MCF 10A (cell line): ENCODE results near the gene STAM. TPM values are rescaled to one million over a fixed set of nuclear protein-coding genes. Genes with fewer than 3 reads are reported as not detected.

ENCODE experiments used
- BruUV-seq: library from RNA; stranded (reverse); fragments of 400-500 nt; replicated peaks from 2 replicates; lab custom pipeline; 2021; lab: Mats Ljungman, UMichigan
- CTCF ChIA-PET: fragments of 300-600 bp; sonication (Branson Sonifier 250); formaldehyde crosslinking; extraction: SDS; loops from one replicate; lab custom pipeline; 2021; ENCODE audit warnings: antibody characterized with exemption, inconsistent platforms; lab: Yijun Ruan, JAX
- POLR2A ChIA-PET: fragments of 300-600, 350-650 bp; sonication (Branson Sonifier 250); formaldehyde crosslinking; extraction: SDS; loops from one replicate; lab custom pipeline; 2020; ENCODE audit warnings: antibody characterized with exemption, inconsistent platforms; lab: Yijun Ruan, JAX
- DNase-seq: peaks from one replicate; pipeline ENCODE4 v3.0.0-alpha.2; 2018; ENCODE audit not compliant: unreplicated experiment
- H3K27ac Mint-ChIP-seq: one replicate; pipeline ENCODE4 v1.8.0; 2022; ENCODE audit warnings: mild to moderate bottlenecking, low read depth, mixed read lengths; ENCODE audit not compliant: unreplicated experiment
- H3K27me3 Mint-ChIP-seq: one replicate; pipeline ENCODE4 v1.8.0; 2022; ENCODE audit warnings: mixed read lengths; ENCODE audit not compliant: insufficient read depth, unreplicated experiment
- H3K36me3 Mint-ChIP-seq: one replicate; pipeline ENCODE4 v1.8.0; 2022; ENCODE audit warnings: mild to moderate bottlenecking, moderate library complexity, mixed read lengths; ENCODE audit not compliant: insufficient read depth, unreplicated experiment
- H3K4me1 Mint-ChIP-seq: one replicate; pipeline ENCODE4 v1.8.0; 2022; ENCODE audit warnings: mixed read lengths; ENCODE audit not compliant: insufficient read depth, unreplicated experiment
- H3K4me3 Mint-ChIP-seq: one replicate; pipeline ENCODE4 v1.8.0; 2022; ENCODE audit warnings: mild to moderate bottlenecking, moderate library complexity, mixed read lengths; ENCODE audit not compliant: unreplicated experiment
- H3K9me3 Mint-ChIP-seq: one replicate; pipeline ENCODE4 v1.8.0; 2022; ENCODE audit warnings: mixed read lengths; ENCODE audit not compliant: unreplicated experiment
- intact Hi-C: fragments of 100-400 bp; cut with micrococcal nuclease; formaldehyde crosslinking; loops from 2 replicates; pipeline ENCODE4 v1.14.1; 2022
- total RNA-seq: library from RNA; stranded (reverse); gene quantifications from 2 replicates; pipeline ENCODE4 v1.2.3, GENCODE V29; 2022
- TF ChIP-seq, protein P1 (sequence below): fragments of 200-600 bp; IDR thresholded peaks from one replicate; pipeline ENCODE4 v1.8.0; 2022; ENCODE audit warnings: antibody characterized with exemption, mild to moderate bottlenecking; ENCODE audit not compliant: unreplicated experiment

Gene STAM
- total RNA-seq, 1 experiment from 2014 or later = 35.4 TPM

DNA sequence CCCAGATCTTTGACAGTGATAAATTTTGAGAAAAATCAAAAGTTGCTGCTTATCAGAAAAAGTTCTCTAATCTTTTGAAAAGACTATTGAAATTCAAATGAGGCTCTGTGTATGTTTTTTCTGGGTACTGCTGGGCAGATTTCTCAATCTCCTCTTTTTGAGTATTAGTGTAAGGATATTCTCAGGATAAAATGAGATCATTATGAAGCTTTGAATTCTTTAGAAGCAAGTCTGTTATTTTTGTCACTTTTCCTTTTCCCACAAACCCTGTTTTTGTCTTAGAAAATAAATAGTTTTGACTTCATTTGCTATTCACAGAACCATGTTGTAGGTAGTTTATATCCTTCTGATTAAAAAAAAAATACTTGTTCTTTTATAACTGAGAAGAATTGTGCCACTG, 7.9 kb downstream of the STAM start:
- Mint-ChIP-seq H3K4me3 (no peak overlapping the region), H3K4me1 (peaks cover 26% of the 10 kb centered on the region), H3K9me3 (peaks cover 5% of the 10 kb centered on the region), H3K27ac (peak overlapping the region; percentile 7), H3K27me3 (no peaks in the 10 kb centered on the region), H3K36me3 (peaks cover 18% of the 10 kb centered on the region)
- TF ChIP-seq, protein P1, sequence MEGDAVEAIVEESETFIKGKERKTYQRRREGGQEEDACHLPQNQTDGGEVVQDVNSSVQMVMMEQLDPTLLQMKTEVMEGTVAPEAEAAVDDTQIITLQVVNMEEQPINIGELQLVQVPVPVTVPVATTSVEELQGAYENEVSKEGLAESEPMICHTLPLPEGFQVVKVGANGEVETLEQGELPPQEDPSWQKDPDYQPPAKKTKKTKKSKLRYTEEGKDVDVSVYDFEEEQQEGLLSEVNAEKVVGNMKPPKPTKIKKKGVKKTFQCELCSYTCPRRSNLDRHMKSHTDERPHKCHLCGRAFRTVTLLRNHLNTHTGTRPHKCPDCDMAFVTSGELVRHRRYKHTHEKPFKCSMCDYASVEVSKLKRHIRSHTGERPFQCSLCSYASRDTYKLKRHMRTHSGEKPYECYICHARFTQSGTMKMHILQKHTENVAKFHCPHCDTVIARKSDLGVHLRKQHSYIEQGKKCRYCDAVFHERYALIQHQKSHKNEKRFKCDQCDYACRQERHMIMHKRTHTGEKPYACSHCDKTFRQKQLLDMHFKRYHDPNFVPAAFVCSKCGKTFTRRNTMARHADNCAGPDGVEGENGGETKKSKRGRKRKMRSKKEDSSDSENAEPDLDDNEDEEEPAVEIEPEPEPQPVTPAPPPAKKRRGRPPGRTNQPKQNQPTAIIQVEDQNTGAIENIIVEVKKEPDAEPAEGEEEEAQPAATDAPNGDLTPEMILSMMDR = no peak
- CTCF ChIA-PET = interaction anchor here (0.6 to 0.7 kb wide), 2 partner anchors 11 to 1044 kb away, joined by 3 to 4 read pairs; no protein-coding TSS in a partner anchor
- POLR2A ChIA-PET = interaction anchor here (1.4 to 2.7 kb wide), 3 partner anchors 8 to 21 kb away, joined by 4 to 15 read pairs (median 12); partner anchors contain the start of gene STAM
- no TSS peak for BruUV-seq
- intact Hi-C loops = no loop called here
- no peak for DNase-seq

DNA sequence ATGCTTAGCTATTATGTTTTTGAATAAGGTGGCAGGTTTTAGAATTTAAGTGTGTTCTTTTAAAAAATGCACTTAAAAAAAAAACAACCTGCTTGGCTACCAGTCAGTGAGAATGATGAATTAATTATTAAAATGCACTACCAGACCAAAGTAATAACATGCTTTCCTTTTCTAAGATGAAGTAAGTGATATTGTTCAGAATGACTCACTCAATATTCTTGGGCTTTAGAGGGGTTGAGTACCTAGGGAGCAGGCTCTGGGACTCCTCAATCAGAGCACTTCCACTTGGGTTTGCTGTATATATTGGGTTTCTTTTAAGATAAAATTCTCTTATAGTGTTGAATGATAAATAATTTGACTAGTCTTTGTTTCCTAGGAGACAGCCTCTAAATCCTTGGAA, 8.6 kb downstream of the STAM start:
- Mint-ChIP-seq H3K9me3 (peaks cover 5% of the 10 kb centered on the region), H3K4me1 (peaks cover 33% of the 10 kb centered on the region), H3K27ac (no peak overlapping the region), H3K36me3 (peaks cover 22% of the 10 kb centered on the region), H3K4me3 (no peak overlapping the region), H3K27me3 (no peaks in the 10 kb centered on the region)
- no TSS peak for BruUV-seq
- DNase-seq = no peak
- TF ChIP-seq, protein P1 = no peak
- ChIA-PET POLR2A (interaction anchor here (0.9 to 2.7 kb wide), 4 partner anchors 8 to 20 kb away, joined by 3 to 15 read pairs (median 8); partner anchors contain the start of gene STAM), CTCF (interaction anchor here (0.6 to 1.0 kb wide), 3 partner anchors 25 to 46 kb away, joined by 3 read pairs; no protein-coding TSS in a partner anchor)
- intact Hi-C loops = no loop called here

DNA sequence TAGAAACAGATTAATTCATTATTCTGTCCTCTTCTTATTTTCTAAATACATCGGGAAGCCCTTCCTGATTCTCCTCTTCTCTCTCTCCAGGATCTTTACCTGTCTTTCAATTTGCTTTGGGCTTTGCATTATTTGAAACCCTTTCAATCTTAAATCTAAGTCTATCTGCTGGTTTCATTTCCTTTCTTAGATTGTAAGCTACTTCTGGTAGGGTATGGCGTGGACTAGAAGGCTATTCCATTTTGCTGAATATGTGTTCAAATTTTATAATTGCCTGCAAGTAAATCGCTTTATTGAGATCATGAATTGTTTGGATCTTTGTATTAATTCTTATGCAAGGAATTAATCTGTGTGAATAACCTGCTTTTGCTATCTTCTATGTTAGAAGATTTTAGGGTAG, 11.1 kb downstream of the STAM start:
- DNase-seq = no peak
- CTCF ChIA-PET = no interaction called here
- BruUV-seq = no TSS peak
- TF ChIP-seq, protein P1 = no peak
- H3K27me3 Mint-ChIP-seq = no peaks in the 10 kb centered on the region
- H3K9me3 Mint-ChIP-seq = peaks cover 5% of the 10 kb centered on the region
- H3K4me3 Mint-ChIP-seq = no peak overlapping the region
- peaks cover 43% of the 10 kb centered on the region for H3K4me1 Mint-ChIP-seq
- peak overlapping the region; percentile 19 for H3K27ac Mint-ChIP-seq
- POLR2A ChIA-PET = interaction anchor here (6.3 kb wide), 1 partner anchor 9 kb away, joined by 95 read pairs; the partner anchor contains the start of gene STAM
- intact Hi-C loops = no loop called here
- H3K36me3 Mint-ChIP-seq = peaks cover 22% of the 10 kb centered on the region

DNA sequence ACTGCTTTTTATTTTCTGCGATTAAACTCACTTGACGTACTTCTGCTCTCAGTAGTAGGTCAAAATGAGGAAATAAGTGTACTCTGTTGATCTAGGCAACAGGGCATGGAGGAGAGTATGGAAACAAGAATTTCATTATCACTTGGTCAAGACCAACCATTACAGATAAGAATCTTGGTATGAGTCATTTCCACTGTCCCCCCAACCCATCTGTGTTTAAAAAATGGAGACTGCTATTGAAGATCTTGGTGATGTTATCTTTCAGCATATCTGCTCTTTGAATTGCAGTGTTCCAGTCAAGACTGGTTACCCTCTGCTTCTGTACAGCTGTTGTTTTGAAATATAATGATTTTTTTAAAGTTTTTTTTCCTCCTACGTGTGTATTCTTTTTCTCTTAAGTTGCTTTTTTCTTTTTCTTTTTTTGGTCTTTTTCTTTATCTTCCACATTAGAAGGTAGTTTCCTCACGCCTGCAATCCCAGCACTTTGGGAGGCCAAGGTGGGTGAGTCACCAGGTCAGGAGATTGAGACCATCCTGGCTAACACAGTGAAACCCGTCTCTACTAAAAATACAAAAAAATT, 11.7 kb downstream of the STAM start:
- TF ChIP-seq, protein P1 = no peak
- Mint-ChIP-seq H3K4me1 (peaks cover 43% of the 10 kb centered on the region), H3K36me3 (peaks cover 22% of the 10 kb centered on the region), H3K27me3 (no peaks in the 10 kb centered on the region), H3K27ac (peak overlapping the region; percentile 60), H3K9me3 (peaks cover 5% of the 10 kb centered on the region), H3K4me3 (no peak overlapping the region)
- ChIA-PET POLR2A (interaction anchor here (1.5 to 6.3 kb wide), 3 partner anchors 10 to 16 kb away, joined by 5 to 95 read pairs (median 6); partner anchors contain the start of gene STAM), CTCF (no interaction called here)
- intact Hi-C loops = no loop called here
- DNase-seq = peak; percentile 37
- BruUV-seq = no TSS peak
